Glomerular visceral epithelial cell (primary cell): Measurements from ENCODE around the gene C1orf210.

Experiments
- DNase-seq: peaks from one replicate; pipeline ENCODE4 v3.0.0-alpha.2; 2016; ENCODE audit errors: extremely low spot score

The C1orf210 gene

GRCh38 chr1:43250351-43250761, 35.0 kb downstream of the C1orf210 start:
- no peak for DNase-seq

- no peak for DNase-seq
These were observed 38.0 kb downstream of the C1orf210 start for GRCh38 chr1:43247256-43247921.

GRCh38 chr1:43246466-43247213, 38.7 kb downstream of the C1orf210 start:
- no peak for DNase-seq

GRCh38 chr1:43243299-43243698, 42.1 kb downstream of the C1orf210 start:
- no peak for DNase-seq

GRCh38 chr1:43241413-43241836, 44.0 kb downstream of the C1orf210 start:
- DNase-seq, result peak; percentile 70

GRCh38 chr1:43239484-43239883, 45.9 kb downstream of the C1orf210 start:
- no peak for DNase-seq

GRCh38 chr1:43238991-43239469, 46.4 kb downstream of the C1orf210 start:
- no peak for DNase-seq

GRCh38 chr1:43238085-43238484, 47.3 kb downstream of the C1orf210 start:
- peak; percentile 51 for DNase-seq

GRCh38 chr1:43237121-43237520, 48.3 kb downstream of the C1orf210 start:
- no peak for DNase-seq

- DNase-seq, result no peak
These were observed 49.8 kb downstream of the C1orf210 start for GRCh38 chr1:43235451-43236121.

- no peak for DNase-seq
These were observed 50.3 kb downstream of the C1orf210 start for GRCh38 chr1:43235040-43235439.

GRCh38 chr1:43234267-43234666, 51.1 kb downstream of the C1orf210 start:
- no peak for DNase-seq

- DNase-seq, result no peak
These were observed 51.8 kb downstream of the C1orf210 start for GRCh38 chr1:43233631-43234030.

GRCh38 chr1:43232482-43232881, 52.9 kb downstream of the C1orf210 start:
- DNase-seq, result no peak

GRCh38 chr1:43232074-43232473, 53.3 kb downstream of the C1orf210 start:
- DNase-seq, result peak; percentile 47
